Myocyte (in vitro differentiated cells): ENCODE measurements around the gene COG3. TPM values are rescaled to one million over a fixed set of nuclear protein-coding genes. Genes with fewer than 3 reads are reported as not detected.
"Not testable (repeated sequence)": the region's sequence is repeated elsewhere in the genome, so short reads cannot be mapped to it uniquely, and the experiment has no call there.

Experiments used
- DNase-seq: peaks from one replicate; pipeline ENCODE4 v3.0.0-alpha.2; 2012; ENCODE audit warnings: low read depth
- polyA plus RNA-seq: library from polyadenylated mRNA; unstranded; fragments of >200 nt; gene quantifications from one replicate; pipeline ENCODE4 v1.2.1, GENCODE V29; 2012; ENCODE audit warnings: missing spikeins
- total RNA-seq: library from RNA; depleted of rRNA; stranded (reverse); fragments of >200 nt; gene quantifications from 2 replicates; pipeline ENCODE4 v1.2.3, GENCODE V29; 2014

COG3 gene, protein sequence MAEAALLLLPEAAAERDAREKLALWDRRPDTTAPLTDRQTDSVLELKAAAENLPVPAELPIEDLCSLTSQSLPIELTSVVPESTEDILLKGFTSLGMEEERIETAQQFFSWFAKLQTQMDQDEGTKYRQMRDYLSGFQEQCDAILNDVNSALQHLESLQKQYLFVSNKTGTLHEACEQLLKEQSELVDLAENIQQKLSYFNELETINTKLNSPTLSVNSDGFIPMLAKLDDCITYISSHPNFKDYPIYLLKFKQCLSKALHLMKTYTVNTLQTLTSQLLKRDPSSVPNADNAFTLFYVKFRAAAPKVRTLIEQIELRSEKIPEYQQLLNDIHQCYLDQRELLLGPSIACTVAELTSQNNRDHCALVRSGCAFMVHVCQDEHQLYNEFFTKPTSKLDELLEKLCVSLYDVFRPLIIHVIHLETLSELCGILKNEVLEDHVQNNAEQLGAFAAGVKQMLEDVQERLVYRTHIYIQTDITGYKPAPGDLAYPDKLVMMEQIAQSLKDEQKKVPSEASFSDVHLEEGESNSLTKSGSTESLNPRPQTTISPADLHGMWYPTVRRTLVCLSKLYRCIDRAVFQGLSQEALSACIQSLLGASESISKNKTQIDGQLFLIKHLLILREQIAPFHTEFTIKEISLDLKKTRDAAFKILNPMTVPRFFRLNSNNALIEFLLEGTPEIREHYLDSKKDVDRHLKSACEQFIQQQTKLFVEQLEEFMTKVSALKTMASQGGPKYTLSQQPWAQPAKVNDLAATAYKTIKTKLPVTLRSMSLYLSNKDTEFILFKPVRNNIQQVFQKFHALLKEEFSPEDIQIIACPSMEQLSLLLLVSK
- 23.6 TPM in 2 replicates for total RNA-seq
- 15.9 TPM for polyA plus RNA-seq

GRCh38 chr13:45464687-45465453 lies at the start of gene COG3:
TSS of gene COG3 (plus strand) at chr13:45464939. CDS start at chr13:45465037, 98 bp downstream.
- peak; percentile 98 for DNase-seq

- no peak for DNase-seq
Observed at GRCh38 chr13:45415112-45415511, 49.6 kb upstream of the COG3 start.

DNA sequence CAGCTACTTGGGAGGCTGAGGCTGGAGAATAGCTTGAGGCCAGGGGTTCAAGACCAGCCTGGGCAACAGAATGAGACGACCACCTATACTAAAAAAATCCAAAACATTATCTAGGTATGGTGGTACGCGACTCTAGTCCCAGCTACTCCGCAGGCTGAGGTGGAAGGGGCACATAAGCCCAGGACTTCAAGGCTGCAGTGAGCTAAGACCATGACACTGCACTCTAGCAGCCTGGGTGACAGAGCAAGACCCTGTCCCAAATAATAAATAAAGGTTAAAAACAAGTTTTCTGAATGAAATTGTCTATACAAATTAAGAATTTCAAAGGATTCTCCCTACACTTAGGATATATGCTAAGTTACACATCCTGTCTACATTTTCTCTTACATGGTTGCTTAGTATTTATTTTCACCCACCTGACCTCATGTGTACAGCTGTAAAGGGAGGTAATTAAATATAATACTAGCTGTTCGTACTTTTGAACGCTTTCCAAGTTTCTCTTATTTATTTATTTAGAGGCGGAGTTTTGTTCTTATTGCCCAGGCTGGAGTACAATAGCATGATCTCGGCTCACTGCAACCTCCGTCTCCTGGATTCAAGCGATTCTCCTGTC lies 48.1 kb upstream of the COG3 start:
- no peak for DNase-seq

- DNase-seq, result peak; percentile 93
Observed at GRCh38 chr13:45417790-45418534, 46.8 kb upstream of the COG3 start, which contains the start of gene SLC25A30. TSS of gene SLC25A30 (minus strand) at chr13:45418373. CDS start at chr13:45411425, 6,948 bp downstream.

DNA sequence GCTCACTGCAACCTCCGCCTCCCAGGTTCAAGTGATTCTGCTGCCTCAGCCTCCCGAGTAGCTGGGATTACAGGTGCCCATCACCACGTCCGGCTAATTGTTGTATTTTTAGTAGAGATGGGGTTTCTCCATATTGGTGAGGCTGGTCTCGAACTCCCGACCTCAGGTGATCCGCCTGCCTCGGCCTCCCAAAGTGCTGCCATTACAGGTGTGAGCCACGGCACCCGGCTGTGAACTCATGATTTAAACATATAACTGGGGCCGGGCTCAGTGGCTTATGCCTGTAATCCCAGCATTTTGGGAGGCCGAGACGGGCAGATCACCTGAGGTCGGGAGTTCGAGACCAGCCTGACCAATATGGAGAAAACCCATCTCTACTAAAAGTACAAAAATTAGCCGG lies 45.4 kb upstream of the COG3 start:
- not testable (repeated sequence) for DNase-seq

DNA sequence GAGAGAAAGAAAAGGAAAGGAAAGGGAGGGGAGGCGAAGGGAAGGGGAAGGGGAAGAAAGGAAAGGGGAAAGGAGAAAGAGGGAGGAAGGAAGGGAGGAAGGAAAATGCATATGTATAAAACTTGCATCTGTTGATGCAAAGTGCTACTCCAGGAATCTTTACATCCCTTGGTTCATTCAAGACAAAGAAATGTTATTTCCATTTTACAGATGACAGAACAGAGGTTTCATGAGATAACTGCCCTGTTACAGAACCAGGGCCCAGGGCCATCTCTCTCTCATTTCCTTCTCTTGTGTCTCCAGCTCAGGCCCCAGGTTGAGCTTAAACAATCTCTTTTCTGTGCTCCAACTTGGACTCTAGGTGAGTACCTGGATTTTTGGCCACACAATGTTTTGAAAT lies 44.8 kb upstream of the COG3 start:
- no peak for DNase-seq

DNA sequence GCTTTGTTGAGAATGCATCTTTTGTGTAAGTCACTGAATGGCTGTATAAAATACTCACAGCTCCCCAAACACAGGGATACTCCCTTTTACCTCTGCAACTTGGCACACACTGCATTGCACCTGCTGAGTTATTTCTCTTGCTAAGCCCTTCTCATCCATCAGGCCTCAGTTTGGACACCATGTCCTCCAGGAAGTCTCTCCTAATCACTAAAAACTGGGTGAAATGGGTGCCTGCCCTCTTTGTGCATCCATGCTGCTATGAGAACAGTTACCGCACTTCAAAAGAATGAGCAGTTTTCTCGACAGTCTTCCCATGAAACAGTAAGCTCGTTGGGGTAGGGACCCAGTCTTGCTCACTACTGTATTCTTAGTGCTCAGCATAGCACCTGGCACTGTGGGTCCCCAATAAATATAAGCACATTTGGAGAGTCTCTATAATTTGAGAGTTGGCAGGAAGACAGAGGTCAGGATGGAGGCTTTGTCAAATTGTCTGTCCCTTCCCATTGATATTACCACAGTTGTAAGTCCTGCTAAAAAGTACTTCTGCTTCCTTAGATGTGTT lies 41.9 kb upstream of the COG3 start:
- no peak for DNase-seq

GRCh38 chr13:45426056-45426841 lies 38.5 kb upstream of the COG3 start:
- DNase-seq, result not testable (repeated sequence)

- DNase-seq, result no peak
Observed at GRCh38 chr13:45432737-45433380, 31.9 kb upstream of the COG3 start.

GRCh38 chr13:45433381-45433790 lies 31.4 kb upstream of the COG3 start:
- no peak for DNase-seq

DNA sequence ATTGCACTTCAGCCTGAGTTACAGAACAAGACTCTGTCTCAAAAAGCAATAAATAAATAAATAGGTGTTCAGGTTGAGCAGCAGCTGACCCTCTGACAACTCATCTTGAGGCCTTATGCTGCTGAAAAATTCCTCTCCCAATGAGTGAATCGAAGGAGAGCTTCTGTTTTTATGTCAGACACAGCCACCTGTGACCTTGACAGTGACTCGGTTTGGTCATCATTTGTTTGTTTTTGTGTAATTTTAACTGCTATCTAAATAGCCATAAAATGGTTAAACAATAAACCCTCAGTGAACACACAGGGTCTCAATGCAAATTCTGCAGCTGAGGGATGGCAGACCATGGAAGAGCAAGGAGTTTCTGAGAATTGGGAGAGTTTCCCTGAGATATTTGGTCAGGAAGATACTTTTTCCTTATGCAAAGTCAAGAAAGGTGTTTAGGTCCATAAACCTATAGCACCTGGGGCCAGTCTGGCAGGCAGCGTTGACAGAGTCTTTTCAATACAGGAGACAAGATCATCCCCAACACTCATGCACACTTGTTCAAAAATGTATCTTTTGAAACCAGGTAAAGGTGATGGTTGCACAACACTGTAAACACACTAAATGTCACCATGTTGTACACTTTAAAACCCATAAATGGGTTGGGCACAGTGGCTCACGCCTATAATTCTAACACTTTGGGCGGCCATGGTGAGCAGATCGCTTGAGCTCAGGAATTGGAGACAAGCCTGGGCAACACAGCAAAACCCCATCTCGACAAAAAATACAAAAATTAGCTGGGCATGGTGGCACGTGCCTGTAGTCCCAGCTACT lies 30.0 kb upstream of the COG3 start:
- DNase-seq, result no peak

GRCh38 chr13:45436332-45436731 lies 28.4 kb upstream of the COG3 start:
- DNase-seq, result no peak

- DNase-seq, result no peak
Observed at GRCh38 chr13:45436953-45437352, 27.8 kb upstream of the COG3 start.

DNA sequence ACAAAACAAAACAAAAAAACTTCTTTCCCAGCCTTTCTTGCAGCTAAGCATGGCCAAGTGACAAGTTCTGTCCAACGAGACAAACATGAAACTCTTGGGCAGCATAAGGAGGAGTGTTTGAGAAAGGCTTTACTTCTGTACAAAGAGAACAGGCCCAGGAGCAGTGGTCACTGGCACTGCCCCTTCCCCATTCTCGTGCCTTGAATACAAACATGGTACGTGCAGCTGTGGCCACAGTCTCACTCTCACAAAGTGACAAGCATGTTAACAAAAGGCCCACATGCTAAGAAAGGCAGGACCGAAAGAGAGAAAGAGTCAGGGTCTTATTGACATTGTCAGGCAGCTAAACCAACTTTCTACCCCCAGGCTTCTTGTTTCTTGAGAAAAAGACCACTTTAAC lies 26.8 kb upstream of the COG3 start:
- no peak for DNase-seq

- no peak for DNase-seq
Observed at GRCh38 chr13:45439008-45439407, 25.7 kb upstream of the COG3 start.

- no peak for DNase-seq
Observed at GRCh38 chr13:45439781-45440462, 24.8 kb upstream of the COG3 start.

GRCh38 chr13:45441633-45442032 lies 23.1 kb upstream of the COG3 start:
- peak; percentile 71 for DNase-seq
